ENCODE measurements around the gene SOX18.

SOX18 gene

GRCh38 chr20:64033981-64034493, 15.4 kb downstream of the SOX18 start:
- no peak for DNase-seq (ENCODE audit: low spot score in 2 of 2)
- ATAC-seq = no peak
- Mint-ChIP-seq H3K27ac (peak overlapping the region; percentile 94), H3K9me3 (no peaks in the 10 kb centered on the region), H3K4me1 (peaks cover 48% of the 10 kb centered on the region), H3K36me3 (peaks cover 64% of the 10 kb centered on the region), H3K4me3 (peak overlapping the region; percentile 67)

DNA sequence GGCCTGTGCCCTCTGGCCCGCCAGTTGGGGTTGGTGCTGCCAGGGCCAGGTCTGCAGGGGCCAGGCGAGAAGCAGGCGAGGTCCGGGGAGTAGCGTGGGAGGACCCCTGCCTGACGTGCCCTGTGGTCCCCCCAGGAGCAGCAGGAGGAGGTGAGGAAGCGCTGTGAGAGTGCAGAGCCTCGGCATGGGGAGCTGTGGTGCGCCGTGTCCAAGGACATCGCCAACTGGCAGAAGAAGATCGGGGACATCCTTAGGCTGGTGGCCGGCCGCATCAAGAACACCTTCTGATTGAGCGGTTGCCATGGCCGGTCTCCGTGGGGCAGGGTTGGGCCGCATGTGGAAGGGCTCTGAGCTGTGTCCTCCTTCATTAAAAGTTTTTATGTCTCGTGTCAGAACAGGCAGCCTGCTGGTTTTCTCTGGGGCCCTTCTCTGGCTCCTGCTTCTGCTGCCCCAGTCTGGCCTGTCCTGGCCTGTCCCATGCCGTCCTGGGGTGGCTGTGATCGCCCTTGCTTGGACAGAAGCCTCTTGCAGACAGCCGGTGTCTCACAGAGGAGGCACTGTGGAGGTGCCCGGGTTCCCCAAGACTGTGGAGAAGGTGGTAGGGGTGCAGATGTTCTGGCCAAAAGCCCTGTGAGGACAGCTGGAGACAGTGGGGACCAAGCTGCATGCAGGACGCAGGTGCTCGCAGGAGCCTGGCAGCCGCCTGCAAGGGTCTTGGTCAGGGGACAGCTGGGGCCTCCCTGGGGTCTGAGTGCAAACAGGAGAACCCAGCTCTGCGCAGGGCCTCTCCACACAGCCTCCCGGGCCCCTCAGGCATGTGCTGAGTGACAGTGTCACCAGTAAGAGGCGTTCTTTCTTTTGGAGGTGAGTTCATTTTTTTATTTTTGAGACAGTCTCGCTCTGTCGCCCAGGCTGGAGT, 16.5 kb downstream of the SOX18 start:
- H3K9me3 Mint-ChIP-seq = no peaks in the 10 kb centered on the region
- peak overlapping the region; percentile 94 for H3K27ac Mint-ChIP-seq
- no peak for DNase-seq (ENCODE audit: low spot score in 2 of 2)
- no peak for ATAC-seq
- H3K36me3 Mint-ChIP-seq = peaks cover 75% of the 10 kb centered on the region
- H3K4me1 Mint-ChIP-seq = peaks cover 48% of the 10 kb centered on the region
- no peak overlapping the region for H3K4me3 Mint-ChIP-seq

- Mint-ChIP-seq H3K9me3 (no peaks in the 10 kb centered on the region), H3K27ac (no peak overlapping the region)
Measured at GRCh38 chr20:64031822-64032314, 17.6 kb downstream of the SOX18 start.

GRCh38 chr20:64030371-64031134, 18.9 kb downstream of the SOX18 start:
- Mint-ChIP-seq H3K4me3 (no peak overlapping the region), H3K4me1 (peaks cover 27% of the 10 kb centered on the region), H3K9me3 (no peaks in the 10 kb centered on the region), H3K27ac (peak overlapping the region; percentile 56), H3K36me3 (peaks cover 94% of the 10 kb centered on the region)
- no peak for ATAC-seq
- DNase-seq (ENCODE audit: low spot score in 2 of 2) = no peak

More at GRCh38 chr20:64031822-64032314, 17.6 kb downstream of the SOX18 start:
- ATAC-seq = no peak
- H3K36me3 Mint-ChIP-seq = peaks cover 81% of the 10 kb centered on the region
- no peak for DNase-seq (ENCODE audit: low spot score in 2 of 2)
- peaks cover 39% of the 10 kb centered on the region for H3K4me1 Mint-ChIP-seq
- H3K4me3 Mint-ChIP-seq = no peak overlapping the region

GRCh38 chr20:64029293-64030117, 19.9 kb downstream of the SOX18 start:
- H3K27ac Mint-ChIP-seq = peak overlapping the region; percentile 56
- ATAC-seq (no peak), DNase-seq (ENCODE audit: low spot score in 2 of 2) (no peak)
- H3K4me1 Mint-ChIP-seq = peaks cover 16% of the 10 kb centered on the region
- H3K9me3 Mint-ChIP-seq = no peaks in the 10 kb centered on the region
- no peak overlapping the region for H3K4me3 Mint-ChIP-seq
- peaks cover 96% of the 10 kb centered on the region for H3K36me3 Mint-ChIP-seq

DNA sequence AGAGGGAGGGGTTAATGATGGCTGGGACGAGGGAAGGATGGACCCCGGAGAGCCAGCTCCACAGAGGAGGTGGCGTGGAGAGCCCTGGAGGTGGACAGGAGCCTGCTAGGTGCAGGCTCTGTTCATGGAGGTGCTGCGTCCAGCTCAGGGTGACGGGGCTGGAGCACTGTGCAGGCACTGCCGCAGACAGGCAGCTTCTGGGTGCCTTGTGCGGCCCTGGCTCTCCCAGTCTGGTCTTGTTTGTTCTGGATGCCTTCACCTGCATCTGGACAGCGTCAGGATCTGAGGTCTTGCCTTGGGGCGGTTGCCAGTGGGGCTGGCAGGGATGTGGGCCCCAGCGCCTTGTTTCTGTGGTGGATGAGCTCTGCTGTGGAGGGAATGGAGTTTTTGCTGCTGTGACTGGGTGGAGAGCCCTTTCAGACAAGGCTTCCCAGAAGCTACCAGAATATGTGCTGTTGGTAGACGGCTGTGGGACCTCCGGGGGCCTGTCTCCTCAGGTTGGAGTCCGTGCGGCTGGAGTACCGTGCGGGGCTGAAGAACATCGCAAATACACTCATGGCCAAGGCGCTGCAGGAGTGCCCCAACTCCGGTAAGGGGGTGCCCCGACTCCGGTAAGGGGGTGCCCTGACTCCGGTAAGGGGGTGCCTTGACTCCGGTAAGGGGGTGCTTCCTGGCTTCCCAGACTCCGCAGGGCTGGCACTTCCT, 21.3 kb downstream of the SOX18 start:
- peak overlapping the region; percentile 77 for H3K27ac Mint-ChIP-seq
- no peak overlapping the region for H3K4me3 Mint-ChIP-seq
- ATAC-seq (no peak), DNase-seq (ENCODE audit: low spot score in 2 of 2) (no peak)
- H3K9me3 Mint-ChIP-seq = no peaks in the 10 kb centered on the region
- peaks cover 98% of the 10 kb centered on the region for H3K36me3 Mint-ChIP-seq
- peaks cover 6% of the 10 kb centered on the region for H3K4me1 Mint-ChIP-seq

DNA sequence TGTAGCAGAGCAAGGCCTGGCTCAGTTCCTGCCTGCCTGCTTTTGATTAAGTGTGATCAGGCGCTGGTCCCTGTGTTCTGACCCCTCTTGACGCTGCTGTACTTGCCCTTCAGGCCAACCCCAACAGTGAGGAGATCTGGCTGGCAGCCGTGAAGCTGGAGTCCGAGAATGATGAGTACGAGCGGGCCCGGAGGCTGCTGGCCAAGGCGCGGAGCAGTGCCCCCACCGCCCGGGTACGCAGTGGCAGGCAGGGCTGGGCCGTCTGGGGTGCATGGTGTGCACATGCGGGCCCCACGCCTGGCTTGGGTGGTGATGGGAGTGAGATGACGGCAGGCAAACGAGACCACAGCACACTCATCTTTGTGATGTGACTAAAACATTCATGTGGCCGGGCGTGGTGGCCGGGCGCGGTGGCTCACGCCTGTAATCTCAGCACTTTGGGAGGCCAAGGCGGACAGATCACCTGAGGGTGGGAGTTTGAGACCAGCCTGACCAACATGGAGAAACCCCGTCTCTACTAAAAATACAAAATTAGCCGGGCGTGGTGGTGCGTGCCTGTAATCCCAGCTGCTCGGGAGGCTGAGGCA, 23.5 kb downstream of the SOX18 start:
- Mint-ChIP-seq H3K9me3 (no peaks in the 10 kb centered on the region), H3K36me3 (peaks cover 95% of the 10 kb centered on the region), H3K27ac (no peak overlapping the region), H3K4me3 (no peak overlapping the region), H3K4me1 (no peaks in the 10 kb centered on the region)
- ATAC-seq (no peak), DNase-seq (ENCODE audit: low spot score in 2 of 2) (no peak)

- H3K27ac Mint-ChIP-seq = no peak overlapping the region
- DNase-seq (ENCODE audit: low spot score in 2 of 2) (no peak), ATAC-seq (no peak)
- H3K36me3 Mint-ChIP-seq = peaks cover 95% of the 10 kb centered on the region
- no peaks in the 10 kb centered on the region for H3K4me1 Mint-ChIP-seq
- no peak overlapping the region for H3K4me3 Mint-ChIP-seq
- H3K9me3 Mint-ChIP-seq = no peaks in the 10 kb centered on the region
Measured at GRCh38 chr20:64025101-64025825, 24.2 kb downstream of the SOX18 start.

DNA sequence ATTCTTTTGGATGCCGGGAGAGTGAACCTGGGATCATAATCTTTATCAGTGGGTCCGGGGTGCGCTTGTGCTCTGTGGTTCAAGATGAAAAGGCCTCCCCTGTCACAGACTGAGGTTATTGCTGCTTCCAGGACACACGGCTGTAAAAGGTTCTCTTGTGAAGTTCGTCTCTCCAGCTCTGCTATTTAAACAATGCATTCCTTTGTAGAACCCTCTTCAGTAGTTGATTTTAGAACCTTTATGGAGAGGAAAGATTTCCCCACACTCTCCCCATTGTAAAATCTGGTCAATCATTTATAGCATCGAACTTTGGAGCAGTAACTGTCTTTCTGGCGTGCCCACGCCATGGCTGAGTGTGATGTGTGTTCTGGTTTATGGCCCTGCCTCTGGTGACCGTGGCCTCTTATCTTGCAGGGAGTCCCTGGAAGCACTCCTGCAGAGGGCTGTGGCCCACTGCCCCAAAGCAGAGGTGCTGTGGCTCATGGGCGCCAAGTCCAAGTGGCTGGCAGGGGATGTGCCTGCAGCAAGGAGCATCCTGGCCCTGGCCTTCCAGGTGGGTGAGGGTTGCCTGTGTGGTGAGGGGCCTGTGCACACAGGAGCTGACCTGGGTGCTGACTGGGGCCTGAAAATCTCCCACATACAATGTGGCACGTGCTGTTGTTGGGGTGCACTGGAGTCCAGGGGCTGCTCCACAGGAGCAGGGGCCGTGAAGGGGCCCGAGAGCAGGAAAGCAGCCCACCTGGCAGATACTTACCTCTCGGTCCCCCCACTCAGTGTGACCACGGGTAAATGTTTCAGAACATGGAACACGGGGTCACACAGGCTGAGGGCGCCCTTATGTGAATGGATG, 25.1 kb downstream of the SOX18 start:
- no peaks in the 10 kb centered on the region for H3K4me1 Mint-ChIP-seq
- H3K36me3 Mint-ChIP-seq = peaks cover 95% of the 10 kb centered on the region
- ATAC-seq = no peak
- H3K4me3 Mint-ChIP-seq = no peak overlapping the region
- no peaks in the 10 kb centered on the region for H3K9me3 Mint-ChIP-seq
- no peak for DNase-seq (ENCODE audit: low spot score in 2 of 2)
- no peak overlapping the region for H3K27ac Mint-ChIP-seq

DNA sequence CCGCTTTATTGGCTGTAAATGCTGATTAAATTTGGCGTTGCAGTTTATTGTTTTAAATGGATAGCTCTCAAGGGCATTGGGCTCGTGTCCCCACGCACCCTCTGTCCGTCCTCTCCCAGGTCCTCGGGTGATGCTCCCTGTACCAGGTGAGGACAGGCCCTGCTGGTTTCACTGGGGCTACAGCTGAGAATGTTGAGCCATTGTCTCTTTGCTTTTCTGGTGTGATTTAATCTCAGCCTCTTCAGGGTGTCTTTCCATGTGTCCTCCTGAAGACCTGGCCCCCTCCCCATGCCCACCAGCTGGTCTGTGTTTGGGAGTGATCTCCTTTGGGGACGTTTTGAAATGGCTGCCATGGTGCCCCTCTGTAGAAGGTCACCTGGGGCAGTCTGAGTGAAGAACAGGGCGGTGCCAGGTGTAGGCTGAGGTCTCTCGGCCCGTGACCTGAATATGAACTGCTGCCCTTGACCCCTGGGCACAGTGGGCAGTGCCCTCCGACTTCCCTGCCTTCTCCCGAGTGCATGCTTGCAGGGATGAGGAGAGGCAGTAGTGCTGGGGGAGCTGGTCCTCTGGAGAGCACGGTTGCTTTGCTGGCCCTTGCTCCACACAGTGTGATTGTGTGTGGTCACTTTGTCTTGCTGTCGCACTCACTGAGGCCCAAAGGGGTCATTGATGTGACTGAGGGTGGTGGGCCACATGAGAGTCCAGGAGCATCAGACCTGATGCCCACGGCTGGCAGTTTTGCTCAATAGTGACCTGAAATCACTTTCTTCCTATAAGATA, 25.9 kb downstream of the SOX18 start:
- peaks cover 95% of the 10 kb centered on the region for H3K36me3 Mint-ChIP-seq
- H3K9me3 Mint-ChIP-seq = no peaks in the 10 kb centered on the region
- no peak overlapping the region for H3K4me3 Mint-ChIP-seq
- peak overlapping the region; percentile 32 for H3K27ac Mint-ChIP-seq
- no peak for ATAC-seq
- DNase-seq (ENCODE audit: low spot score in 2 of 2) = no peak
- H3K4me1 Mint-ChIP-seq = no peaks in the 10 kb centered on the region

DNA sequence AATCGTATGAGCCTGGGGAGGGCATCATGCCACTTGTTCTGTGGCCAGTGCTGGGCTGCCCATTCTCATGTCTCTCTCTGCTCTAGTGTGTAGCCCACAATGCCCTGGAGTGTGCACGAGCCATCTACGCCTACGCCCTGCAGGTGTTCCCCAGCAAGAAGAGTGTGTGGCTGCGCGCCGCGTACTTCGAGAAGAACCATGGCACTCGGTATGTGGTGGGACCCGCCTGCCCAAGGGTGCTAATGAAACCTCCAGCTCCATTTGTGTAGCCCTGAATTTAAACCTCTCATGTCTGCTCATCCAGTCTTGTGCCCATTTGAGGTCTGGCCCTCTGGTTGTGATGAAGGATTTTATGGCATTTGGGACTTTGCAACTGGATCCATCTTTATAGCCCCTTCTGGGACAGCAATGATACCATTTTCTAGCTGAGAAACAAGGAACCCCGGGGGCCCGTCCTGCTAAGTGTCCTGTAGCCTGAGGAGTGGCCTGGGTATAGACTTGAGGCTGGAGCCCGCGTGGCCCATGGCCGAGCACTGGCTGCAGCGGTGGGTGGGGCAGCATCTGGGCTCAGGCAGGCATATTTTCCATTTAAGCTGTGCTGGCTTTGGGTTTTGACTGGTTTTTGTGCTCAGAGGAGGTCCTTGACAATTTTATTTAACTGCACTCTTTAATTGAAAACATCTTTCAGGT, 26.6 kb downstream of the SOX18 start:
- no peaks in the 10 kb centered on the region for H3K4me1 Mint-ChIP-seq

More for the DNA sequence above, 26.6 kb downstream of the SOX18 start:
- no peak overlapping the region for H3K27ac Mint-ChIP-seq
- ATAC-seq = no peak
- H3K4me3 Mint-ChIP-seq = no peak overlapping the region
- DNase-seq (ENCODE audit: low spot score in 2 of 2) = no peak
- H3K9me3 Mint-ChIP-seq = no peaks in the 10 kb centered on the region
- peaks cover 95% of the 10 kb centered on the region for H3K36me3 Mint-ChIP-seq

Data from stimulated activated effector memory CD8-positive, alpha-beta T cell treated with anti-CD3 and anti-CD28 coated beads, Interleukin-12 subunit alpha, Interleukin-12 subunit beta, amount 100 ng/mL, for 72 hours (primary cell).